Measurements from ENCODE around the gene MLLT10. TPM values are rescaled to one million over a fixed set of nuclear protein-coding genes. Genes with fewer than 3 reads are reported as not detected.

Gene MLLT10
- total RNA-seq, 1 donor from 2014 or later = 58.1 TPM

GRCh38 chr10:21599582-21599981 is 65.5 kb downstream of the MLLT10 start:
- H3K4me3 Mint-ChIP-seq = no peak overlapping the region
- TF ChIP-seq CTCF (conservative IDR thresholded peaks at IDR 0.05) = no peak
- no peaks in the 10 kb centered on the region for H3K27me3 Mint-ChIP-seq (ENCODE audit: low read depth)
- peaks cover 2% of the 10 kb centered on the region for H3K9me3 Mint-ChIP-seq
- no peak overlapping the region for H3K27ac Mint-ChIP-seq (ENCODE audit: unreplicated experiment)
- no peak for DNase-seq (ENCODE audit: low read depth, low spot score)
- peaks cover 8% of the 10 kb centered on the region for H3K36me3 Mint-ChIP-seq (ENCODE audit: low read depth)
- H3K4me1 Mint-ChIP-seq = peaks cover 28% of the 10 kb centered on the region

GRCh38 chr10:21600804-21601433 is 66.9 kb downstream of the MLLT10 start:
- no peak for DNase-seq (ENCODE audit: low read depth, low spot score)
- H3K4me1 Mint-ChIP-seq = peaks cover 21% of the 10 kb centered on the region
- no peaks in the 10 kb centered on the region for H3K9me3 Mint-ChIP-seq
- no peak for TF ChIP-seq CTCF (conservative IDR thresholded peaks at IDR 0.05)
- no peak overlapping the region for H3K4me3 Mint-ChIP-seq
- H3K27me3 Mint-ChIP-seq (ENCODE audit: low read depth) = no peaks in the 10 kb centered on the region
- peak overlapping the region; percentile 57 for H3K27ac Mint-ChIP-seq (ENCODE audit: unreplicated experiment)
- peaks cover 6% of the 10 kb centered on the region for H3K36me3 Mint-ChIP-seq (ENCODE audit: low read depth)

- no peak for TF ChIP-seq CTCF (conservative IDR thresholded peaks at IDR 0.05)
- Mint-ChIP-seq H3K9me3 (peaks cover 5% of the 10 kb centered on the region), H3K36me3 (ENCODE audit: low read depth) (peaks cover 16% of the 10 kb centered on the region), H3K27ac (ENCODE audit: unreplicated experiment) (no peak overlapping the region), H3K4me1 (peaks cover 21% of the 10 kb centered on the region), H3K27me3 (ENCODE audit: low read depth) (no peaks in the 10 kb centered on the region), H3K4me3 (no peak overlapping the region)
- DNase-seq (ENCODE audit: low read depth, low spot score) = no peak
These were observed 68.3 kb downstream of the MLLT10 start for GRCh38 chr10:21602313-21602712.

- peaks cover 16% of the 10 kb centered on the region for H3K4me1 Mint-ChIP-seq
- H3K9me3 Mint-ChIP-seq = peaks cover 8% of the 10 kb centered on the region
- peaks cover 27% of the 10 kb centered on the region for H3K36me3 Mint-ChIP-seq (ENCODE audit: low read depth)
- H3K27ac Mint-ChIP-seq (ENCODE audit: unreplicated experiment) = peak overlapping the region; percentile 61
- no peak for TF ChIP-seq CTCF (conservative IDR thresholded peaks at IDR 0.05)
- no peak for DNase-seq (ENCODE audit: low read depth, low spot score)
- H3K4me3 Mint-ChIP-seq = no peak overlapping the region
- H3K27me3 Mint-ChIP-seq (ENCODE audit: low read depth) = no peaks in the 10 kb centered on the region
These were observed 69.7 kb downstream of the MLLT10 start for GRCh38 chr10:21603721-21604120.

- H3K4me3 Mint-ChIP-seq = no peak overlapping the region
- no peak overlapping the region for H3K27ac Mint-ChIP-seq (ENCODE audit: unreplicated experiment)
- peaks cover 13% of the 10 kb centered on the region for H3K9me3 Mint-ChIP-seq
- H3K27me3 Mint-ChIP-seq (ENCODE audit: low read depth) = no peaks in the 10 kb centered on the region
- TF ChIP-seq CTCF (conservative IDR thresholded peaks at IDR 0.05) = no peak
- peaks cover 37% of the 10 kb centered on the region for H3K36me3 Mint-ChIP-seq (ENCODE audit: low read depth)
- peaks cover 19% of the 10 kb centered on the region for H3K4me1 Mint-ChIP-seq
- DNase-seq (ENCODE audit: low read depth, low spot score) = no peak
These were observed 70.6 kb downstream of the MLLT10 start for GRCh38 chr10:21604651-21605050.
